Lower lobe of right lung (tissue), 2 donors: ENCODE measurements around the gene OR2A2. TPM values are rescaled to one million over a fixed set of nuclear protein-coding genes. Genes with fewer than 3 reads are reported as not detected.

Experiments used
- ATAC-seq, 2 donors: fragments of 200-7000 bp; cut with Tn5 transposase; one replicate each; pipeline ENCODE4 v1.9.1; 2020 to 2022; ENCODE audit warnings: mild to moderate bottlenecking in 2 of 2, moderate library complexity in 2 of 2
- DNase-seq: peaks from one replicate; pipeline ENCODE4 v3.0.0-alpha.2; 2020
- H3K27ac ChIP-seq: fragments of 200-600 bp; one replicate; pipeline ENCODE4 v1.8.0; 2022
- H3K27me3 ChIP-seq: fragments of 200-600 bp; one replicate; pipeline ENCODE4 v1.8.0; 2022; ENCODE audit warnings: low read depth
- H3K36me3 ChIP-seq: fragments of 200-600 bp; one replicate; pipeline ENCODE4 v1.8.0; 2022; ENCODE audit warnings: mild to moderate bottlenecking
- H3K4me1 ChIP-seq: fragments of 200-600 bp; one replicate; pipeline ENCODE4 v1.8.0; 2022
- H3K4me3 ChIP-seq: fragments of 200-600 bp; one replicate; pipeline ENCODE4 v1.8.0; 2022; ENCODE audit warnings: mild to moderate bottlenecking
- H3K9me3 ChIP-seq: fragments of 200-600 bp; one replicate; pipeline ENCODE4 v1.8.0; 2022
- intact Hi-C: fragments of 100-400 bp; cut with DNase I; formaldehyde crosslinking; loops from one replicate; pipeline ENCODE4 v1.11.0; 2022
- long read RNA-seq: library from polyadenylated mRNA; unstranded; transcript quantifications from one replicate; pipeline ENCODE4 v2.0.0, GENCODE V29; 2021
- total RNA-seq: library from RNA; stranded (reverse); fragmentation: NEBNext Ultra II Directional; extraction: Animal tissue kit (Norgen Biotek cat#: 25700); gene quantifications from one replicate; pipeline ENCODE4 v1.2.1, GENCODE V29; 2021
- TF ChIP-seq, protein P1 (sequence below): fragments of 200-600 bp; IDR thresholded peaks from one replicate; pipeline ENCODE4 v1.8.0; 2022; ENCODE audit warnings: antibody characterized with exemption, mild to moderate bottlenecking
- donor health status: DM: no; HTN: yes; CAD: no; lungs with severe emphysema.

The OR2A2 gene, protein sequence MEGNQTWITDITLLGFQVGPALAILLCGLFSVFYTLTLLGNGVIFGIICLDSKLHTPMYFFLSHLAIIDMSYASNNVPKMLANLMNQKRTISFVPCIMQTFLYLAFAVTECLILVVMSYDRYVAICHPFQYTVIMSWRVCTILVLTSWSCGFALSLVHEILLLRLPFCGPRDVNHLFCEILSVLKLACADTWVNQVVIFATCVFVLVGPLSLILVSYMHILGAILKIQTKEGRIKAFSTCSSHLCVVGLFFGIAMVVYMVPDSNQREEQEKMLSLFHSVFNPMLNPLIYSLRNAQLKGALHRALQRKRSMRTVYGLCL
- not detected for total RNA-seq
- long read RNA-seq = 0 reads

DNA sequence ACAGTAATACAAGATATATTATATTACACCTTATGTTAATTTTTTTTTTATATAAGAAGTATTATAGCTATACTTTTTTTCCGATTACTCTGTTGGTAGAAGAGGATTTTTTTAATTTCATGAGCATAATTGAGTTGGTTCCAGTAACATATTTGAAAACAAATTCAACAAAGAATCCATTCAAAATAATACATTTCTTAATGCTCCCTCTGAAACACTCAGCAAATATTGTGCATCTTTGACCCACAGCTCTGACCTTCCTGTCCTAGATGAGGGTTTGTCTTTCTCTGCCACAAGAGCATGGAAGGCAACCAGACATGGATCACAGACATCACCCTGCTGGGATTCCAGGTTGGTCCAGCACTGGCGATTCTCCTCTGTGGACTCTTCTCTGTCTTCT is at the start of gene OR2A2:
Gene OR2A2 (plus strand): TSS at position 301 of the 400 bp plus-strand sequence. CDS start 0 bp downstream, at position 301.
- TF ChIP-seq, protein P1, sequence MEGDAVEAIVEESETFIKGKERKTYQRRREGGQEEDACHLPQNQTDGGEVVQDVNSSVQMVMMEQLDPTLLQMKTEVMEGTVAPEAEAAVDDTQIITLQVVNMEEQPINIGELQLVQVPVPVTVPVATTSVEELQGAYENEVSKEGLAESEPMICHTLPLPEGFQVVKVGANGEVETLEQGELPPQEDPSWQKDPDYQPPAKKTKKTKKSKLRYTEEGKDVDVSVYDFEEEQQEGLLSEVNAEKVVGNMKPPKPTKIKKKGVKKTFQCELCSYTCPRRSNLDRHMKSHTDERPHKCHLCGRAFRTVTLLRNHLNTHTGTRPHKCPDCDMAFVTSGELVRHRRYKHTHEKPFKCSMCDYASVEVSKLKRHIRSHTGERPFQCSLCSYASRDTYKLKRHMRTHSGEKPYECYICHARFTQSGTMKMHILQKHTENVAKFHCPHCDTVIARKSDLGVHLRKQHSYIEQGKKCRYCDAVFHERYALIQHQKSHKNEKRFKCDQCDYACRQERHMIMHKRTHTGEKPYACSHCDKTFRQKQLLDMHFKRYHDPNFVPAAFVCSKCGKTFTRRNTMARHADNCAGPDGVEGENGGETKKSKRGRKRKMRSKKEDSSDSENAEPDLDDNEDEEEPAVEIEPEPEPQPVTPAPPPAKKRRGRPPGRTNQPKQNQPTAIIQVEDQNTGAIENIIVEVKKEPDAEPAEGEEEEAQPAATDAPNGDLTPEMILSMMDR = no peak
- no peak for DNase-seq
- intact Hi-C loops = no loop called here
- Histone ChIP-seq H3K9me3 (no peaks in the 10 kb centered on the region), H3K27me3 (peaks cover 5% of the 10 kb centered on the region), H3K36me3 (no peaks in the 10 kb centered on the region), H3K4me1 (no peaks in the 10 kb centered on the region), H3K4me3 (no peak within 1 kb of the TSS), H3K27ac (no peak within 1 kb of the TSS)
- no peak for ATAC-seq

DNA sequence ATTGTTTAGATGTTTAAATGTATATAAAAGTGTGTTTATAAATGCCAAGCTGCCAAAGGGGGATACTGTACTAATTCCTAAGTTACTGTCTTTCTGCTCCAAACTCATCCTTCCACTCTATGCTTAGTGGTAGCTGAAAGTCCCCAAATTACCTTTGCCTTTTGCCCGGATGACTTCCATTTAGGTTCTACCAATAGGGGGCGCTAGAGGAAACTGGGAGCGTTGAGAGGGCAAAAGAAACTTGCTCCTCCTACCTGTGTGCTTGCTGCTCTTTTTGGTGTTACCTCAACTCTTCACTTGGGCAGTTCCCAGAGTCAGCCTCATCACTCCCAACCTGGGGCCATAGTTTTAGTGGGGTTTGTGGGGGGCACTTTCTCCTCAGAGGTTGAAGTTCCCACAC is 45.7 kb upstream of the OR2A2 start:
- Histone ChIP-seq H3K9me3 (no peaks in the 10 kb centered on the region), H3K4me1 (no peaks in the 10 kb centered on the region), H3K36me3 (no peaks in the 10 kb centered on the region), H3K4me3 (no peak overlapping the region), H3K27ac (no peak overlapping the region), H3K27me3 (no peaks in the 10 kb centered on the region)
- intact Hi-C loops = no loop called here
- DNase-seq (no peak), ATAC-seq (no peak)
- TF ChIP-seq, protein P1 = no peak

DNA sequence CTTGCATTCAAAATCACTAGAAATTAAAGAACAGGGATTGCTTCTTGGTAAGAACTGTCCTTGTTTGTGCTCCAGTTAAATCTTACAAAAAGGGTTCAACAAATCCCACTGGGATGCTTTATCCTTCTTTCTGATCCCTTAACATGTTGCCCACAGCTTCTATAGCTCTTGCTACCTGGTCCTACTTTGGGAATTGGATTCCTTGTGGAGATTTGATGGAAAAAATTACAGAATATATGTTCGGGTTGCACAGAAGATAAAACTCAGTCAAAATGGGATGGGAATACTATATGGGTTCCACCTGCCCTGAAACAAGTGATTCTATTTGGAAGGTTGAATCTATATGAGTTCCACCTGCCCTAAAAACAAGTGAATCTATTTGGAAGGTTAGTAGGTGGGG is 39.9 kb upstream of the OR2A2 start, which contains the start of gene OR2A25:
Gene OR2A25 (plus strand): TSS at position 301 of the 400 bp plus-strand sequence. CDS start 4,409 bp downstream, outside the sequence.
- Histone ChIP-seq H3K27ac (no peak within 1 kb of the TSS), H3K36me3 (no peaks in the 10 kb centered on the region), H3K4me3 (no peak within 1 kb of the TSS), H3K9me3 (no peaks in the 10 kb centered on the region), H3K4me1 (no peaks in the 10 kb centered on the region), H3K27me3 (no peaks in the 10 kb centered on the region)
- TF ChIP-seq, protein P1 = no peak
- intact Hi-C loops = no loop called here
- no peak for DNase-seq
- no peak for ATAC-seq

DNA sequence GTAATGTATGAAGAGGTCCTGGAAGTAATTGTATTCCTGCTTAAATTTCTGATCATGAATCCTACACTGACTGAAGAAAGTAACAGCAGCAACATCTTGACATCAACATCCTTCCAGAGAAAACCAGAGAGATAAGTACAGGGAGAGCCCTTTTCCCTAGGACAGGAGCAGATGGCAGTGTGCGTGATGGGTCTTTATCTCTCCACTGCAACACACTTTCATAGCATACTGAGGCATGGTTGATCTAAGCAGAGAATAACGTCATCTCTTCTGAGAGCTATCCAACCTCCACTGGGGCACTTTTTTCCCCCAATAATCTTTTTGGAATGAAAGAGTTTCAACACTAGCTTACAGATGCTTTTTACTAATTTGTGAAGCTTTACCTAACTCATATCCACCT is 39.4 kb upstream of the OR2A2 start:
- H3K36me3 ChIP-seq = no peaks in the 10 kb centered on the region
- H3K9me3 ChIP-seq = no peaks in the 10 kb centered on the region
- H3K4me1 ChIP-seq = no peaks in the 10 kb centered on the region
- TF ChIP-seq, protein P1 = no peak
- no peaks in the 10 kb centered on the region for H3K27me3 ChIP-seq
- intact Hi-C loops = no loop called here
- H3K4me3 ChIP-seq = no peak overlapping the region
- H3K27ac ChIP-seq = no peak overlapping the region
- no peak for ATAC-seq
- DNase-seq = no peak

DNA sequence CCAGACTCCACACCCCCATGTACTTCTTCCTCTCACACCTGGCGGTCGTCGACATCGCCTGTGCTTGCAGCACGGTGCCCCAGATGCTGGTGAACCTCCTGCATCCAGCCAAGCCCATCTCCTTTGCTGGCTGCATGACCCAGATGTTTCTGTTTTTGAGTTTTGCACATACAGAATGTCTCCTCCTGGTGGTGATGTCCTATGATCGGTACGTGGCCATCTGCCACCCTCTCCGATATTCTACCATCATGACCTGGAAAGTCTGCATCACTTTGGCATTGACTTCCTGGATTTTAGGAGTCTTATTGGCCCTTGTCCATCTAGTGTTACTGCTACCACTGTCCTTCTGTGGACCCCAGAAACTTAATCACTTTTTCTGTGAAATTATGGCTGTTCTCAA is 35.0 kb upstream of the OR2A2 start:
- Histone ChIP-seq H3K4me3 (no peak overlapping the region), H3K36me3 (no peaks in the 10 kb centered on the region), H3K27me3 (no peaks in the 10 kb centered on the region), H3K4me1 (no peaks in the 10 kb centered on the region), H3K9me3 (no peaks in the 10 kb centered on the region), H3K27ac (no peak overlapping the region)
- TF ChIP-seq, protein P1 = no peak
- ATAC-seq = no peak
- intact Hi-C loops = no loop called here
- DNase-seq = no peak
